OCI-LY7 (cell line): ENCODE data around the gene CORIN. TPM values are rescaled to one million over a fixed set of nuclear protein-coding genes. Genes with fewer than 3 reads are reported as not detected.

Experiments used
- BruUV-seq: library from RNA; stranded (reverse); fragments of 400-500 nt; replicated peaks from 2 replicates; lab custom pipeline; 2021; lab: Mats Ljungman, UMichigan
- CTCF ChIA-PET: fragments of 300-600 bp; sonication (Branson Sonifier 250); formaldehyde crosslinking; loops from one replicate; lab custom pipeline; 2022; ENCODE audit warnings: antibody characterized with exemption; ENCODE audit not compliant: unreplicated experiment; lab: Charles Lee
- POLR2A ChIA-PET: fragments of 300-600 bp; sonication (Branson Sonifier 250); formaldehyde crosslinking; loops from one replicate; lab custom pipeline; 2022; ENCODE audit warnings: antibody characterized with exemption; lab: Charles Lee
- DNase-seq: peaks from one replicate; pipeline ENCODE4 v3.0.0-alpha.2; 2015; ENCODE audit warnings: low spot score
- H2AFZ ChIP-seq: fragments of 200-600 bp; sonication (generic), shearing (Covaris generic); 2 replicates; pipeline ENCODE4 v1.6.1; 2014; ENCODE audit warnings: mild to moderate bottlenecking, antibody characterized with exemption, low read length, moderate library complexity
- H3K27ac ChIP-seq: fragments of 200-600 bp; sonication (generic); 2 replicates; pipeline ENCODE4 v1.5.1; 2014; ENCODE audit warnings: mixed run types, low read depth, mild to moderate bottlenecking, moderate library complexity, low read length, inconsistent platforms; ENCODE audit not compliant: poor library complexity, severe bottlenecking
- H3K36me3 ChIP-seq: fragments of 200-600 bp; sonication (generic); 2 replicates; pipeline ENCODE4 v1.6.1; 2014; ENCODE audit warnings: mild to moderate bottlenecking, antibody characterized with exemption, low read length, moderate library complexity, mixed read lengths; ENCODE audit not compliant: insufficient read depth
- H3K4me1 ChIP-seq: fragments of 200-600 bp; sonication (generic); 2 replicates; pipeline ENCODE4 v1.5.1; 2014; ENCODE audit warnings: mild to moderate bottlenecking, low read length; ENCODE audit not compliant: insufficient read depth, poor library complexity, severe bottlenecking
- H3K4me2 ChIP-seq: fragments of 200-600 bp; sonication (generic); 2 replicates; pipeline ENCODE4 v1.6.1; 2014; ENCODE audit warnings: mild to moderate bottlenecking, low read length
- H3K4me3 ChIP-seq: fragments of 200-600 bp; sonication (generic); 2 replicates; pipeline ENCODE4 v1.5.1; 2014; ENCODE audit warnings: mild to moderate bottlenecking, low read depth, low read length; ENCODE audit not compliant: poor library complexity, severe bottlenecking
- H3K79me2 ChIP-seq: fragments of 200-600 bp; sonication (generic); 2 replicates; pipeline ENCODE4 v1.6.1; 2016; ENCODE audit warnings: low read depth, mild to moderate bottlenecking, low read length, moderate library complexity, mixed read lengths; ENCODE audit not compliant: insufficient read depth
- H3K9me2 ChIP-seq: fragments of 200-600 bp; sonication (generic); 2 replicates; pipeline ENCODE4 v1.6.1; 2016; ENCODE audit warnings: mild to moderate bottlenecking, low read length, mixed read lengths; ENCODE audit not compliant: insufficient read depth
- H3K9me3 ChIP-seq: fragments of 200-600 bp; sonication (generic); 2 replicates; pipeline ENCODE4 v1.6.1; 2014; ENCODE audit warnings: mild to moderate bottlenecking, mixed run types, low read length, mixed read lengths
- H4K20me1 ChIP-seq: fragments of 200-600 bp; sonication (generic); 2 replicates; pipeline ENCODE4 v1.6.1; 2014; ENCODE audit warnings: mild to moderate bottlenecking, antibody characterized with exemption, low read length, moderate library complexity, mixed read lengths; ENCODE audit not compliant: insufficient read depth
- CTCF ChIP-seq: fragments of 200-600 bp; sonication (generic); conservative IDR thresholded peaks from 2 replicates; pipeline ENCODE4 v1.5.1; 2014; ENCODE audit warnings: mild to moderate bottlenecking, antibody characterized with exemption, low read length, moderate library complexity, mixed read lengths
- EZH2phosphoT487 ChIP-seq: fragments of 200-600 bp; sonication (generic); IDR thresholded peaks from 2 replicates; pipeline ENCODE4 v1.6.1; 2018; ENCODE audit warnings: low read depth, borderline replicate concordance, mild to moderate bottlenecking, mixed run types, antibody characterized with exemption, low read length, moderate library complexity, mixed read lengths
- intact Hi-C: fragments of 100-400 bp; cut with micrococcal nuclease; formaldehyde crosslinking; loops from one replicate; pipeline ENCODE4 v1.10.0; 2022; ENCODE audit not compliant: unreplicated experiment
- total RNA-seq, 2 experiments: library from RNA; depleted of rRNA in 1 of 2; stranded (reverse); fragments of >200 nt in 1 of 2; shearing (Covaris generic) in 1 of 2; gene quantifications; 2 replicates each; pipeline ENCODE4 v1.2.3, GENCODE V29; 2014 to 2022

Gene CORIN
- total RNA-seq, 2 experiments from 2014 or later = 0.40 TPM; not detected in 1

- CTCF ChIA-PET = no interaction called here
- H3K4me2 ChIP-seq = no peak overlapping the region
- TF ChIP-seq EZH2phosphoT487 (no peak), CTCF (no peak)
- H4K20me1 ChIP-seq = no peaks in the 10 kb centered on the region
- no peaks in the 10 kb centered on the region for H3K79me2 ChIP-seq
- H3K4me3 ChIP-seq = no peak overlapping the region
- no TSS peak for BruUV-seq
- H2AFZ ChIP-seq = no peak overlapping the region
- intact Hi-C loops = no loop called here
- H3K27ac ChIP-seq = no peak overlapping the region
- no peak for DNase-seq
- H3K9me3 ChIP-seq = no peaks in the 10 kb centered on the region
- no peaks in the 10 kb centered on the region for H3K4me1 ChIP-seq
- H3K9me2 ChIP-seq = no peaks in the 10 kb centered on the region
- POLR2A ChIA-PET = no interaction called here
- H3K36me3 ChIP-seq = no peaks in the 10 kb centered on the region
Measured at GRCh38 chr4:47646372-47646771, 191.5 kb downstream of the CORIN start.

DNA sequence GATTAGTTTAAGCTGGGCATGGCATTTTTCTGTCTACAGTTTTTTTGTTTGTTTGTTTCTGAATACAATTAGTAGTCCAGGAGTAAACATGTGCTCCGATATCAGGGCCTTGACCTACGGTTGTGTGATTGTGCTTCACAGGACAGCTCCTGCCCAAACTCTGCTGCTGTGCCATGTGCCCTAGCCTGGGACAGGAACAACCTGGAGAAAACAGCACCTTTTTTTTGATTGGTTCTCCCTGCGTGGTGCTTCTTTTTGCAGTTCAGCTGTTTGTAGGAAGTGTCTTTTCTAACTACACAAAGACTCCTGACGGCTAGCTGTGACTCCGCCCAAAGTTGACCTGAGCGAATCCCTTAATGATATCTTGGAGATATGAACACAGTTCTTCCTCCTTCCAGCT is 194.0 kb downstream of the CORIN start:
- Histone ChIP-seq H3K4me3 (no peak overlapping the region), H3K4me1 (no peaks in the 10 kb centered on the region), H2AFZ (no peak overlapping the region), H3K36me3 (no peaks in the 10 kb centered on the region), H3K79me2 (no peaks in the 10 kb centered on the region), H3K4me2 (no peak overlapping the region), H4K20me1 (no peaks in the 10 kb centered on the region), H3K27ac (no peak overlapping the region), H3K9me2 (no peaks in the 10 kb centered on the region), H3K9me3 (no peaks in the 10 kb centered on the region)
- CTCF ChIA-PET = no interaction called here
- TF ChIP-seq CTCF = no peak
- no peak for TF ChIP-seq EZH2phosphoT487
- intact Hi-C loops = no loop called here
- no TSS peak for BruUV-seq
- DNase-seq = no peak
- POLR2A ChIA-PET = no interaction called here

DNA sequence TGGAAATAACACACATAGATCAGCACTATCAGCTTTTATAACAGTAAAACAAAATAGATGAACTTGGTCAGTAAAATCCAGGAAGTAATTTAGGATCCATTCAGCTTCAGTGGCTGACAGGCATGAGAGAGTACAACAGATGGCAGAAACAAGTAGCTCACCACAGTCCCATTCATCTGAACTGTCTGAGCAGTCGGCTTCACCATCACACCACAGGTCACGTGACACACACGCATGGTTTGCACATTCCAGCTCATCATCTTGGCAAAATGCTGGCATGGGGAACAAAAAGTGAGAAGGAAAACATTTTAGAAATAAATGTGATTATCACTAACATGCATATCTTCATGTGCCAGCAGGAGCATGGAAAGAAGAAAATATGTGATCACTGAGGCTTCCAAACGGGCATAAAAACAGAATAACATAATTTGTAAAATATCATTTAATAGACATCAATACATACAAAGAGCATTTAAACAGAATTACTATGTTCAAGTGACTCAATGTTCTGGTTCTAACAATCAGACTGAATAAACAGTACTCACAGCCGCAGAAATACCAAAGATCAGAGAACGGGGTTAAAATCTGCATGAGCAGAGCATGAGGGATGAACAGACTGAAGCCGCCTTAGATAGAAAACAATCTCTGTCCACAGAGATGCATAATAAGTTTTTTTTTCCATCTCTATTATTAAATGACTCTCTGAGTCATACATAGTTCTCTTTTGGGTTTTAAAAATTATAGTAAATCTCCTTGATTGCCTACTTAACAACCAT is 194.7 kb downstream of the CORIN start:
- no peaks in the 10 kb centered on the region for H3K9me3 ChIP-seq
- no peaks in the 10 kb centered on the region for H3K4me1 ChIP-seq
- intact Hi-C loops = no loop called here
- H3K4me2 ChIP-seq = no peak overlapping the region
- no peak overlapping the region for H3K4me3 ChIP-seq
- no peaks in the 10 kb centered on the region for H3K9me2 ChIP-seq
- H3K79me2 ChIP-seq = no peaks in the 10 kb centered on the region
- POLR2A ChIA-PET = interaction anchor here (0.5 kb wide), 1 partner anchor 22 kb away, joined by 3 read pairs; no protein-coding TSS in a partner anchor
- no peak for DNase-seq
- no peak overlapping the region for H3K27ac ChIP-seq
- H3K36me3 ChIP-seq = no peaks in the 10 kb centered on the region
- TF ChIP-seq CTCF = no peak
- TF ChIP-seq EZH2phosphoT487 = no peak
- no peak overlapping the region for H2AFZ ChIP-seq
- H4K20me1 ChIP-seq = no peaks in the 10 kb centered on the region
- BruUV-seq = no TSS peak
- CTCF ChIA-PET = no interaction called here
